Heart left ventricle (tissue), 16 donors: ENCODE measurements around the gene PRKCH. TPM values are rescaled to one million over a fixed set of nuclear protein-coding genes. Genes with fewer than 3 reads are reported as not detected.

Experiments used
- ATAC-seq, 4 donors: fragments of 200-7000 bp; cut with Tn5 transposase; one replicate each; pipeline ENCODE4 v1.9.1; 2020 to 2022; ENCODE audit warnings: moderate library complexity in 4 of 4, mild to moderate bottlenecking in 3 of 4, moderate number of reproducible peaks in 1 of 4
- DNase-seq, 5 donors: peaks; one replicate each; pipeline ENCODE4 v3.0.0-alpha.2; 2020
- H3K27ac ChIP-seq, 12 donors: fragments of 200-600 bp; sonication (generic) in 4 of 12; one replicate each; pipeline versions ENCODE4 v1.5.0 to v1.8.0; 2016 to 2022; ENCODE audit warnings: mild to moderate bottlenecking in 2 of 12
- H3K27me3 ChIP-seq, 9 donors: fragments of 200-600 bp; sonication (generic) in 2 of 9; one replicate each; pipeline versions ENCODE4 v1.5.1 to v1.8.0; 2016 to 2022; ENCODE audit warnings: mild to moderate bottlenecking in 3 of 9
- H3K36me3 ChIP-seq, 9 donors: fragments of 200-600 bp; sonication (generic) in 2 of 9; one replicate each; pipeline versions ENCODE4 v1.5.0 to v1.8.0; 2018 to 2022; ENCODE audit warnings: mild to moderate bottlenecking in 2 of 9
- H3K4me1 ChIP-seq, 12 donors: fragments of 200-600 bp; sonication (generic) in 4 of 12; one replicate each; pipeline versions ENCODE4 v1.5.0 to v1.8.0; 2016 to 2022; ENCODE audit warnings: mild to moderate bottlenecking in 3 of 12
- H3K4me3 ChIP-seq, 12 donors: fragments of 200-600 bp; sonication (generic) in 4 of 12; one replicate each; pipeline versions ENCODE4 v1.5.0 to v1.8.0; 2017 to 2022; ENCODE audit warnings: mild to moderate bottlenecking in 9 of 12, moderate library complexity in 4 of 12
- H3K9me3 ChIP-seq, 12 donors: fragments of 200-600 bp; sonication (generic) in 4 of 12; one replicate each; pipeline versions ENCODE4 v1.5.0 to v1.8.0; 2016 to 2022; ENCODE audit warnings: mild to moderate bottlenecking in 1 of 12
- POLR2A ChIP-seq, 2 donors: fragments of 450-650 bp; IDR thresholded peaks; one replicate each; pipeline ENCODE4 v1.6.1; 2017; ENCODE audit warnings: antibody characterized with exemption in 2 of 2, mild to moderate bottlenecking in 2 of 2, moderate library complexity in 2 of 2
- WGBS, 4 donors: extraction: QIAGEN DNeasy Blood & Tissue Kit in 2 of 4; methylation state at CpG; one replicate each; pipeline versions ENCODE4 v1.1.5 to v1.1.7; 2013 to 2018; 5-methylcytosine and 5-hydroxymethylcytosine counted together
- intact Hi-C, 10 donors: fragments of 100-400 bp; cut with DNase I; formaldehyde crosslinking; loops; one replicate each; pipeline versions ENCODE4 v1.11.1 to v1.14.2; 2022
- polyA plus RNA-seq, 2 donors: library from polyadenylated mRNA; stranded (reverse); fragments of 200-250 nt; gene quantifications; one replicate each; pipeline ENCODE4 v1.2.3, GENCODE V29; 2013
- total RNA-seq, 9 donors: library from RNA; depleted of rRNA in 2 of 9; stranded (reverse); fragments of >200 nt in 2 of 9; fragmentation: NEBNext Ultra II Directional in 3 of 9; extraction: Animal tissue kit (Norgen Biotek cat#: 25700) in 3 of 9; gene quantifications; one replicate each; pipeline versions ENCODE4 v1.1.0 to v1.2.4, GENCODE V29; 2016 to 2023
- TF ChIP-seq, protein P1 (sequence below), 12 donors: fragments of 200-600 bp; sonication (generic) in 4 of 12; IDR thresholded peaks; one replicate each; pipeline versions ENCODE4 v1.5.0 to v1.8.0; 2018 to 2022; ENCODE audit warnings: antibody characterized with exemption in 12 of 12, mild to moderate bottlenecking in 5 of 12
- donor health status: ischemic (EF 13 %, LVEDD 7.1; RV severe dilation, severe dysfunction).
- donor health status: healthy with polysubstance abuse.
- donor health status: DM: no; HTN: yes; CAD: no.
- donor health status: DM: no; HTN: no; CAD: no.
- donor health status: ischemic (EF 25% LVEDD 6.9; RV normal size, moderate dysfunction).
- donor health status: ischemic (EF 25% LVEDD 5.7; RV mildly dilated, moderate dysfunction).
- donor health status: healthy.
- donor health status: DM: yes; HTN: yes; CAD: no.
- donor health status: ischemic (EF 35%, LVEDD 5.7; RV mildly dilated, moderate dysfunction).
- donor health status: nonischemic (EF 11% LVEDD 7.7; RV severe dilation, severe dysfunction).
- donor health status: DM: yes; HTN: yes; CAD: no.
- donor health status: PGD.
- donor health status: ischemic (EF 29% LVEDD 5.4; RV normal size, mild dysfunction).
- donor health status: nonischemic (EF 23%, LVEDD 6.1; RV moderate dilation, normal function).

PRKCH gene
- total and polyA plus RNA-seq, 11 donors = 6.1 to 49.2 (median 21.7) TPM

DNA sequence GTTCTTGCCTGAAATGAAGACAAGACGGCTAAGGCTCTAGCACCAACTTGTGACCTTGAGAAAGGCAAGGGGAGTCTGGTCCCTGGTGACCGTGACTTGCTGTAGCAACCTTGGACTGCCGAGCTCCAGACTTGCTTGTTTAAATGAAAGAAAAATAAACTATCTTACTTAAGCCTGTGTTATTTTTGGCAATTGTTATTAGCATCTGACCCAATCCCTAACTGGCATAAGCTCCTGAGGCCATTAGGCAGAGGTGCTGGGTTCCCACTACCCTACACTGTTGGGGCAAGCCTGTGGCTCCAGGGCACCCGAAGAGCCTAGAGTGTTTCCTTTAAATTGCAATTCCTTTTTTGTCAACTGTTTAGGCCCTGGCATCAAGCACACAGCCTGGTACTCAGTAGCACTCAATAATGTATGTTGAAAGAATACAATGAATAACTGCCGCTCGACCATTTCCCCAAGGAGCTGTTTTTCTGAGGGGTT is 267.1 kb downstream of the PRKCH start:
- peak in 1 of 5 donors; percentile 26 for DNase-seq
- H3K9me3 ChIP-seq = peaks cover 0 to 7% (median 0%) of the 10 kb centered on the region in 12 donors
- no peak overlapping the region for H3K4me3 ChIP-seq
- H3K27ac ChIP-seq = peak overlapping the region in 6 of 12 donors; percentile 25 to 80 (median 70)
- TF ChIP-seq, protein P1, sequence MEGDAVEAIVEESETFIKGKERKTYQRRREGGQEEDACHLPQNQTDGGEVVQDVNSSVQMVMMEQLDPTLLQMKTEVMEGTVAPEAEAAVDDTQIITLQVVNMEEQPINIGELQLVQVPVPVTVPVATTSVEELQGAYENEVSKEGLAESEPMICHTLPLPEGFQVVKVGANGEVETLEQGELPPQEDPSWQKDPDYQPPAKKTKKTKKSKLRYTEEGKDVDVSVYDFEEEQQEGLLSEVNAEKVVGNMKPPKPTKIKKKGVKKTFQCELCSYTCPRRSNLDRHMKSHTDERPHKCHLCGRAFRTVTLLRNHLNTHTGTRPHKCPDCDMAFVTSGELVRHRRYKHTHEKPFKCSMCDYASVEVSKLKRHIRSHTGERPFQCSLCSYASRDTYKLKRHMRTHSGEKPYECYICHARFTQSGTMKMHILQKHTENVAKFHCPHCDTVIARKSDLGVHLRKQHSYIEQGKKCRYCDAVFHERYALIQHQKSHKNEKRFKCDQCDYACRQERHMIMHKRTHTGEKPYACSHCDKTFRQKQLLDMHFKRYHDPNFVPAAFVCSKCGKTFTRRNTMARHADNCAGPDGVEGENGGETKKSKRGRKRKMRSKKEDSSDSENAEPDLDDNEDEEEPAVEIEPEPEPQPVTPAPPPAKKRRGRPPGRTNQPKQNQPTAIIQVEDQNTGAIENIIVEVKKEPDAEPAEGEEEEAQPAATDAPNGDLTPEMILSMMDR (IDR thresholded peaks at IDR 0.05) = no peak
- TF ChIP-seq POLR2A (IDR thresholded peaks at IDR 0.05) = no peak
- peaks cover 8 to 62% (median 25%) of the 10 kb centered on the region in 12 donors for H3K4me1 ChIP-seq
- 79 to 84% (median 84%) methylated on average over 6 of the region's 6 CpGs for WGBS, 4 donors
- intact Hi-C loops = loop anchor here in 5 of 10 donors (5.0 to 10.0 kb wide), 4 partner anchors 64 to 246 kb away; partner anchors contain the start of gene HIF1A (in 3 of the 5)
- ATAC-seq = no peak
- H3K27me3 ChIP-seq = no peaks in the 10 kb centered on the region
- H3K36me3 ChIP-seq = no peaks in the 10 kb centered on the region

DNA sequence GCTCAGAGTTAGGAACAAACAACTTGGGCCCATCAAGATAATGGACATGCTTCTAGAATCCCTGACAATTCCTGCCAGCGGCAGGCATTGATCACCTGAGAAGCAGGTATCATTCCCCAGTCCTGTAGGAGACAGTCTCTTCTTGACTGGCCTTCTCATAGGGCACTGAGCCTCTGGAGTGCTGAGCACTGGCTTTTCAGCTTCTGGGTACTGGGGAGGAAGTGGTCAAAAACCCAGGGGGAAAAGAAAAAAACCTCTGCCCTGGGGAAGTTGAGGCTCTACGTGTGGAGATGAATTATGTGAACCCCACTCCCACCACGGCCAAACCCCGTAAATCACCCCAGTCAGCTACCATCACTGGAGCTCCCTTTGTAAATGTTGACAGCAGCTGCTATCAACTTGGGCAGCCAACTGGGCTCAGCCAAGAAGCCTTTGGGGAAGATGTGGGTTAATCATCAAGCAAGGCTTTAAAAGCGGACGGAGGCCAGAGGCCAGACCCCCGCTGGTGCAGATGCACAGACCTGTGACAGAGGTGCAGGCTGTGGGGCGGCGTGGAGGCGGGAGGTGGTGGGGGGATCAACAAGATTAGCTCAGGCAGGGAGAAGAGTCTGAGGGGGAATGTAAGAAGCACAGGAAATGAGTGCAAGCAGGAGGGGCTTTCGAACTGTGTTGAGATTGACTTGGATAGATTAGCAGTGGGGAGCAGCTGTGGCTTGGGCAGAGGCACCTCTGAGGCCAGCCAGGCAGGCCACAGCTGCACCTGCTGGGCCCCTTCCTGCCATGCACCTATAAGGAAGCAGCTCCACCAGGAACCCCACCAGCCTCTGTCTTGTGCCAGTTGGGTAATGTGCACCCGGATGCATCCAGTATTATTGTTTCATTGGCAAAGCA is 268.6 kb downstream of the PRKCH start:
- no peak for DNase-seq
- Histone ChIP-seq H3K4me1 (peaks cover 8 to 65% (median 23%) of the 10 kb centered on the region in 12 donors), H3K36me3 (no peaks in the 10 kb centered on the region), H3K27me3 (no peaks in the 10 kb centered on the region), H3K4me3 (no peak overlapping the region), H3K27ac (no peak overlapping the region), H3K9me3 (peaks cover 0 to 7% (median 0%) of the 10 kb centered on the region in 12 donors)
- TF ChIP-seq POLR2A (IDR thresholded peaks at IDR 0.05) = no peak
- TF ChIP-seq, protein P1 (IDR thresholded peaks at IDR 0.05) = no peak
- intact Hi-C loops = loop anchor here in 5 of 10 donors (5.0 to 10.0 kb wide), 4 partner anchors 62 to 245 kb away; partner anchors contain the start of gene HIF1A (in 3 of the 5)
- 84 to 88% (median 87%) methylated on average over 12 of the region's 12 CpGs for WGBS, 4 donors
- ATAC-seq = no peak

DNA sequence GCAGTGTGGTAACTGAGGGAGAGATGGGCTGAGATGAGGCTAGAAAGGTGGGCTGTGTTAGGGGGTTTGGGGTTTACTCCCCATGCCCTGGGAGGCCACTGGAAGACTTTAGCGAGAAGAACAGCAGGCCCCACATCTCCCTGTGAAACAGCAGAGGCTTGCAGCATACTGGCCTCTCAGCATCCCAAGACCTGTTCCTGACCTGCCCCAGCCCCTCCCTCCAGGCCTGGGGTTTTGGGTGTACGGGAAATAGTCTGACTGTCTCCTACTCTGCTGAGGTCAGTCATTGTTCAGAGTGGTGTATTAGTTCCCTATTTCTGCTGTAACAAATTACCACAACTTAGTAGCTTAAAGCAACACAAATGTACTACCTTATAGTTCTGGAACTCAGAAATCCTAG is 270.5 kb downstream of the PRKCH start:
- peak in 2 of 4 donors; percentile 20 to 65 for ATAC-seq
- Histone ChIP-seq H3K9me3 (peaks cover 0 to 7% (median 0%) of the 10 kb centered on the region in 12 donors), H3K4me3 (no peak overlapping the region), H3K27ac (peak overlapping the region in 1 of 12 donors; percentile 46), H3K27me3 (no peaks in the 10 kb centered on the region), H3K4me1 (peaks cover 0 to 53% (median 5%) of the 10 kb centered on the region in 12 donors), H3K36me3 (no peaks in the 10 kb centered on the region)
- intact Hi-C loops = no loop called here
- no peak for DNase-seq
- TF ChIP-seq, protein P1 (IDR thresholded peaks at IDR 0.05) = no peak
- TF ChIP-seq POLR2A (IDR thresholded peaks at IDR 0.05) = no peak
- WGBS, 4 donors = 94 to 99% (median 96%) methylated on average over 2 of the region's 2 CpGs

DNA sequence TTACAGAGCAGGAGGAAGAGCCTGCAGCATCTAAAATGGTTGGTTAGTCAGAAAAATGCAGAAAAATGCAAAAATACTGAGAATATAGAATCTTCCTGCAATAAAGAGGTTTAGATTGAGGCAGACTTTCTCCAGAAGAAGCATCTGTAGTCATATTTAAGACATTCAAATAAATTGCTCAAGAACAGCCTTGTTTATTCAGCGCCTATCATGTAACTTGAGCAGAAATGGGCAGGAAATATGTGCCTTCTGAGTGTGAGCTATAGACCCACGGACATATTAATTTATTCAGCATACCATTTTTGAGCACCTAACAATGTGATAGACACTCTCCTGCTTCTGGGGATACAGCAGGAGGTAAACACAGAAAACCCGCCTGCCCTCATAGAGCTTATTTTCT is 272.0 kb downstream of the PRKCH start:
- intact Hi-C loops = no loop called here
- 86 to 96% (median 91%) methylated on average over 3 of the region's 3 CpGs for WGBS, 4 donors
- TF ChIP-seq POLR2A (IDR thresholded peaks at IDR 0.05) = no peak
- TF ChIP-seq, protein P1 (IDR thresholded peaks at IDR 0.05) = no peak
- Histone ChIP-seq H3K9me3 (peaks cover 0 to 7% (median 0%) of the 10 kb centered on the region in 12 donors), H3K4me1 (peaks cover 0 to 42% (median 0%) of the 10 kb centered on the region in 12 donors), H3K27me3 (no peaks in the 10 kb centered on the region), H3K36me3 (no peaks in the 10 kb centered on the region), H3K4me3 (no peak overlapping the region), H3K27ac (peak overlapping the region in 1 of 12 donors; percentile 81)
- DNase-seq (no peak), ATAC-seq (no peak)
